ENCODE data around the gene FAM222B.
"Not testable (repeated sequence)": the region's sequence is repeated elsewhere in the genome, so short reads cannot be mapped to it uniquely, and the experiment has no call there.

Gene FAM222B, protein sequence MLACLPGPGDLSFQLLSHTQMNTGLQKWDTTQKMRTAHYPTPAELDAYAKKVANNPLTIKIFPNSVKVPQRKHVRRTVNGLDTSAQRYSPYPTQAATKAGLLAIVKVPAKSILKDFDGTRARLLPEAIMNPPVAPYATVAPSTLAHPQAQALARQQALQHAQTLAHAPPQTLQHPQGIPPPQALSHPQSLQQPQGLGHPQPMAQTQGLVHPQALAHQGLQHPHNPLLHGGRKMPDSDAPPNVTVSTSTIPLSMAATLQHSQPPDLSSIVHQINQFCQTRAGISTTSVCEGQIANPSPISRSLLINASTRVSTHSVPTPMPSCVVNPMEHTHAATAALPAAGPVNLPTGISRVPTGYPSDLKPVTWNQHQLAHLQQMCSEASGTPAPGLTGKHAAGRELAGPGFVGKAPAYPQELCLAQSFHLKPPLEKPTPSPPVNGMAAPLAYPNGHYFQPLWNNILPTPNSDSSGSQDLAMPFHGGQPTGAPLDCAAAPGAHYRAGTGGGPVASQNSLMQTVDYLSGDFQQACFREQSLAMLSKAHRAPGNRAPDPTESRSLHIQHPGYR

DNA sequence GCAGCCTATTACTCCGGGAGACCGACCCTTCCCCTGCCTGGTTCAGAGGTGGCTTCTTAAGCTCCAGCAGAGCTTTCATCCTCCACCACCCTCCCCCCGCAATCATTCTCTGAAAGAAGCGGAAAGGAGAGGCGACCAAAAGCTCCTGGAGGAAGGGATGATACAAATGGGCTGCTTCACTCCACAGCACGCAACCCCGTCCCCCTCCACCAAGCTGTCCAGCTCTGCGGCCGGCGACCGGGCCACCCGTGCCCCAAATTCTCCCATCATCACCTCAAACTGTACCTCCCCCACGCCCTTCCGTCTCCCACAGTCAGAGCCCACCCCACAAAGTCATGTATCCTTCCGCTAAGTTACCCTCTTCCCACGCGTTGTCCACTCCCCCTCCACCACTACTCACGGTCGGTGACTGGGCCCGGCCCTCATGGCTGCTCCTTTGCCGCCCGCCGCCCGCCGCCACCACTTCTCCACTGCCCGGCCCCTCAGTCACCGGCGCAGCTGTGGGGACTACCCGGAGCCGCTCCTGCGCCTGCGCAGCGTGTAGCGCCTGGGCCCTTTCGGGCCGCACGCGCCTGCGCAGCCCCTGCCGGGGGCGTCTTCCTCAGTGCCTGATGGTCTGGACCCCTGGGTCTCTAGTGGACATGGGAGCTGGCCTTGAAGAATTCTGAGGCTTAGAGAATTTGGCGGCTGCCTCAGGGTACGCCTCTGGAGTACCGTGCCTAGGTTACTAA, at the start of gene FAM222B:
TSS of gene FAM222B (minus strand) at position 509 of the 731 bp plus-strand sequence. CDS start 76,123 bp downstream, outside the sequence.
- H3K4me3 ChIP-seq (ENCODE audit: low read depth, low read length), result peak within 1 kb of the TSS; percentile 97

DNA sequence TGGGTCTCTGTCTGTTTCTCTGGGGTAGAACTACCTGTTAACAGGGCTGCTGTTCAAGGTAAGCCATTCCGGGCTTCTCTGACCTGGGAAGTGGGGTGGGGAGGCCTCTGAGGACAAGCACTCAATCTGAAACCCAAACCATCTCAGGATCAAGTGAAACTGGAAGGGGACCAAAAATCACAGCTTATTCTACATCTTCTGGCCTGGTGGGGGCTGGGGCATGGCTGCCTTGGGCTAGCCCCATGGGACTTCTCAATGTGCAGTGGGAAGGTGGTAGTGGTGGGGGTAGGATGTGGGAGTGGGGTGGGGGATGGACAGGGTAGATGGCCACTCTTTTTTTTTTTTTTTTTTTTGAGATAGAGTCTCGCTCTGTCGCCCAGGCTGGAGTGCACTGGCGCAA, 49.4 kb upstream of the FAM222B start:
- H3K4me3 ChIP-seq (ENCODE audit: low read depth, low read length), result no peak overlapping the region

DNA sequence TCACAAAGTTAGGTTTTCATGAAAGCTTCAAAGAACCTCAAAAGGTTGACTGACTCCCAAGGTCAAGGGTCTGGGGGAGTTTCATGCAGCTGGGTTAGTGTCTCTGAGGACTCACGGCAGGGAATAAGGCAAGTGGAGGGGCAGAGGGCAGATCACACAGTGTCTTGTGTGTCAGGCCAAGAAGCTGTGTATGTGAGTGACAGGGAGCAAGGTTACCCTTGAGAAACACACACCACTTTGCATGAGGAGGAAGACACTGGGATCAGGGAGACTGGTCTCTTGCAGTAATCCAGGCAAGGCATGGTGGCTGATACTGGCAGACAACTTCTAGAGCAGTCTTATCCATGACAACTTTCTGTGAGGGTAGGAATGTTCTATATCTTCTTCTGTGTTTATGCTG, 48.6 kb upstream of the FAM222B start:
- no peak overlapping the region for H3K4me3 ChIP-seq (ENCODE audit: low read depth, low read length)

DNA sequence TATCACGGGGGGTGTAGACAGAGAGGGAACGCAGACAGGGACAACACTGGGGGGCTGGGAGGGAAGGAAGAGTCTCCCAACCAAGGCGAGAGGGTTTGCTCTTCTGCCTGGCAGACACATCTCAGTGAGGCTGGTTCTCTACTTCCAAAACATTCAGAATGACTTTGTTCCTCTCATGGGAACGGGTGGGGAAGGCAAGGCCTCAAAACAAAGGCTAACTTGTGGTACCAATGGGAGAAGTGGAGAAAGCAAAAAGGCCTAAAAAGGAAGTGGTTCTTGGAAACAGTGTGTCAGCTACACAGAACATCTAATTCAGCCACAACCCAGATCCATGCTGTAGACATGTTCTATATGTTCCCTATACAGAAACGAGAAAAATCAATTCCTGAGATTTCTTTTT, 47.4 kb upstream of the FAM222B start:
- no peak overlapping the region for H3K4me3 ChIP-seq (ENCODE audit: low read depth, low read length)

DNA sequence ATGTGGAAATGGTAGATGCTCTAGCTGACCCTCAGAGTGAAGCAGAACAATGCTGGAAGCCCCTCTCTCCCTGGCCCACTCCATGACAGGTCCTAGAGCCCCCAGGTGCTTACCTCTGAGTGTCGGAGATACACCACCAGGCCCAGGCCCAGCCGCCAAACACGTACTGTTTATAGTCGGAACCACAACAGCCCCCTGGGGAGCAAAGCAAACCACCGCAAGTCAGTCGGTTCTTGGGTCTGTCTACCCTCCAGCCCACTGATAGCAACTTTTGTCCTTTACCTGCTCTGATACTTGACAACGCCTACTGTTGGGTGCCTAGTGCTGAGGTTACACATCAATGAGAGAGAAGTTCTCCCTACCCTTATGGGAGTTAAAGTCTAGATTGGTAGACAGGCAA, 46.2 kb upstream of the FAM222B start:
- H3K4me3 ChIP-seq (ENCODE audit: low read depth, low read length), result no peak overlapping the region

DNA sequence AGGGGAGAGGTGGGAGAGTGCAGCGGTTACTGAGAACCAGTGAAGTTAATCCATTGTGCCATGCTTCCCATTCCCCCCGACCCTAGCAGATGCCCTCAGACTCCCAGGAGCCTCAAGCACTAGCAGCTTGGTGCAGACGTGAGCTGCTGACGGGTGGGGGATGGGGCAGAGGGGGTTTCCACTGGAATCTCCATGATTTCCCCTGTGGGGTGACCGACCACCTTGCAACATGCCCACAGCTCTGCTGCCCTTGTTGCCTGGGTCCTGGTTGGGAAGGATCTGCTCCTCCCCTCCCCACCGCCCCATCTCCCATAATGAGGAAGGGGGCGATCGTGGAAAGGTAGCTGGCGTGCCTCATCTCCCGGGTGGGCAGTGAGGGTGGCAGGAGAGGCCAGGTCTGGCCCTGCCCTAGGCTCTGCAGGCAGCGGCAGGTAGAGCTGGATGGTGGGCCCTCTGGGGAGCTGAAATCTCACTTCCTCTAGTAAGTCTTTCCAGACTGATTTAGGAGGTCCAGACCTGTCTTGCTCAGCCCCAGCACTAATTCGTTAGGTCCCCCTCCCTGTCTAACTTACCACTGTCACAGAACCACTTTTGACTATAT, 45.4 kb upstream of the FAM222B start:
- H3K4me3 ChIP-seq (ENCODE audit: low read depth, low read length), result no peak overlapping the region

DNA sequence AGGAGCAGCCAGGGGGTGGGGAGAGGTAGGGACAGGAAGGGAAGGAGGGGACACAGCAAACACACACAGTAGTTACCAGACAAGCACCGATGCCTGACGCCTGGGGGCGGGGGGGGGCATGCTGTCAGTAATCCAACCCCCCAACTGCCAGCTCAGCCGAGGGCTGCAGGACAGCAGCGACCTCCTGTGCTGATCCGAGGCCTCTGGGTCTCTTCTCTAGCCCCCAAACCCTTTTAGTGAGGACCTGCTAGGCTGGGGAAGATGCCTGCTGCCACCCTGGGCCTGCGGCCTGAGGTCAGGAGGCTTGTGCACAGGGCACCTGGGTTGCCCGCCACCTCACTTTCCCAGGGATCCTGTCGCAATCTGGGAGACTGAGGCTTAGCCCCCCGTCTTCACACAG, 43.4 kb upstream of the FAM222B start:
- no peak overlapping the region for H3K4me3 ChIP-seq (ENCODE audit: low read depth, low read length)

DNA sequence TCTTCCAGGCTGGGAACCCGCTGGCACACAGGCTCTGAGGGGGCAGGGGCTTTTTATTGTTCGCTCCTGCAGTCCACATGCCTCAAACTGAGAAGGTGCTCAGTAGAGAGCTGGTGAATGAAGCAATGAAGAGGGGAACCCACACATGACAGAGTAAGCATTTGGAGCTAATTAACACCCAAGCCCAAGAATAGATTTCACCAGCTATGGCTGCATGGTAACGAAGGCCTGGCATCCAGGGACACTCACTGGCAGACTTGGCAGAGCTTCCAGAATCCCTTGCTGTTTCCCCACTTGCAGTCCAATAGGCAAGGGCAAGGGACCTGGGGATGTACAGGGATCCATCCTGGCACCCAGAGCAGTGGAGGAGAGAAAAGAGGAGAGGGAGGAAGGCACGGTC, 42.8 kb upstream of the FAM222B start:
- no peak overlapping the region for H3K4me3 ChIP-seq (ENCODE audit: low read depth, low read length)

DNA sequence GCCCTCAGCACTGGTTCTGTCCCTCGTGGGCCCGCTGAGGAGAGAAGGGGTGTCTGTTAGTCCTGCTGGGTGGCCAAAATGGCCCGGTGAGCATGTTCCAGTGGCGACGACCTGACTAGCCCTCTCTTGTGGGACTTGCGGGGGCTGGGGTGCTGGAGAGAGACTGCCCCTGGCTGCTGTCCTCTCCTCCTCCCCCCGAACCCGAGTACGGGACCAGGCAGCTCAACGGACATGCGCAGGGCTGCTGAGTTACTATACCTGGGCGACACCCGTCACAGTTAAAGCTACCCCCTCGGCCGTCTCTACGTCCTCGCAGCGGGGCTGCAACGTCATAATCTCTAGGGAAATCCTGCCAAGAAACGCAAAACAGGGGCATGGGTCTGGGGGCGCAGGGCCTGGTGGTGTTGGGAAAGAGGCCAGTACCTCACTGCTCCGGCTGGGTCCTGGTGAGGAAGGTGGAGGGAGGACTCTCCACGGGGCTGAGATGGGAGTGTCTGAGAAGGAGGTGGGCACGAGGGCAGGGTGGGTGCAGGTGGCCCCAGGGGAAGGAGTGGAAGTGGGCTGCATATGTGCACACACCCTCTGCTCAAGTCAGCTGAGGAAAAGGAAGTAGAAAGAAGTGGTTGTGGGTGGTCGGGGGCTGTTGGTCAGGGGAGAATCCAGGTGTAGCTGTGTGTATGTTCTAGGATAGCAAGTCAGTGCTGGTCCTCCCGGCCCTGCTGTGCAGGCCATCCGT, 41.5 kb upstream of the FAM222B start:
- H3K4me3 ChIP-seq (ENCODE audit: low read depth, low read length), result no peak overlapping the region

DNA sequence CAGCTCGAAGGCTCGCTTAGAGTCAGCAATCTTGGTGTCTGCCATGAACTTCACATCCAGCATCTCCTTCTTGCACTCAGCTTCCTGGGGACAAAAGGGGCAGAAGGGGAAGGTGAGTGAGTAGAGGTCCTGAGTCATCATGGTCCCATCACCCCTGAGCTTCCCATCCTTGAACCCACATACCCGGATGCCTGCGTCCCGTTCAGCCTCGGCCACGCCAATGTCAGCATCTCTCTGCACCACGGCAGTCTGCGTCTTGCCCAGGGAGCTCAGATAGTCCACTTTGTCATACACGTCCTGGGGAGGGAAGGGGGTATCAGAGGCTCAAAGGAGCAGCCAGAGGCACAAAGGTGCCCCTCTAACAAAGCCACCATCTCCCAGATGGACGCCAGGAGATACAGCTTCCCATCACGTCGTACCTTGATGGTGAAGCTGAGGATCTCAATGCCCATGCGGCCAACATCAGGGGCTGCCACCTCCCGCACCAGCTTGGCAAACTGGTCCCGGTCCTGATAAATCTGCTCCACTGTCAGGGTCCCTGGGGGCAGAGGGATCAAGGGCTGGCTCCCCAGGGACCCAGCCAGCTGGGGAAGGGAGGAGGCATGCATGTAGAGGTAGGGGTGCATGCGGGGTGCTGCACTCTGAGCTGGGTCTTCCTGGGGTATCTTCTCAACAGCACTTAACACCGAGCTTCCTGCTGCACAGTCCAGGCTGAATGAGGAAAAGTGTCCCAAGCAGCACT, 39.7 kb upstream of the FAM222B start:
- H3K4me3 ChIP-seq (ENCODE audit: low read depth, low read length), result no peak overlapping the region

DNA sequence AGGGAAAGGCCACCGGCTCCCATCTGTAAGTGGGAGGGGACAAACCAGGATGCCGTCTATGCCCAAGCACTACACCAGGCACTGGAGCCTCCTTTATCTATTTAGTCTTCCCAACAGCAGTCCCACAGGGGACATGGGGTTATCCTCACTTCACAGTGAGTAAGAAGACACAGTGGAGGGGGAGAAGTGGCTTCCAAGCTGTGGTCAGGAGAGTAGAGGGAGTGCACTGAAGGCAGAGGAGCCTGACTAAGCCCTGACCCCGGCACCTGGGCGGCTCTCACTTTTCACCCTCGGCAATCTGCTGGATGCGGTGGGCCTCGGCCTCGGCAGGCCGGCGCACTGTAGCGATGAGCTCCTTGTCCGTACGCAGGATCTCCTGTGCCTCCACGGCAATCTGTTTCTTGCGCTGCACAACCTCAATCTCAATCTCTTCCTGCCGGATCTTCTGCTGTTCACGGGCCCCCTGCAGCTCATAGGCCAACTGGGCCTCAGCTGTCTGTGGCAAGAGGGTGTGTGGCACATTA, 39.0 kb upstream of the FAM222B start:
- H3K4me3 ChIP-seq (ENCODE audit: low read depth, low read length), result no peak overlapping the region

DNA sequence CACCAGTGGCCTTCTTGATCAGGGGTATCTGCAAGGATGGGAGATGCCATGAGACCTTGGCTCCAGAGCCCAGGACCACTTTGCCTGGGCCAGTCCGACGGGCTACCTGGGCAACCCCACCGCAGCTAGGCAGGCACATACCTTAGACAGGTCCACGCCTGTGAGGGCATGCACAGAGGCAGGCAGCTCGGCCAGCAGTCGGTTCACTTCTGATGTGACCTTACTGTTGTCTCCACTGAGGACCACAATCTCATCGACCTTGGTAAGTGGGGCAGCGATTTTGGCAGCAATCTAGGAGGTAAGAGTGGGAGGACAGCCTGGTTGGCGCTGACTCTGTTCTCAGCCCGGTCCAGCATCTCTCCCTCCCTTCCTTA, 38.0 kb upstream of the FAM222B start:
- no peak overlapping the region for H3K4me3 ChIP-seq (ENCODE audit: low read depth, low read length)

DNA sequence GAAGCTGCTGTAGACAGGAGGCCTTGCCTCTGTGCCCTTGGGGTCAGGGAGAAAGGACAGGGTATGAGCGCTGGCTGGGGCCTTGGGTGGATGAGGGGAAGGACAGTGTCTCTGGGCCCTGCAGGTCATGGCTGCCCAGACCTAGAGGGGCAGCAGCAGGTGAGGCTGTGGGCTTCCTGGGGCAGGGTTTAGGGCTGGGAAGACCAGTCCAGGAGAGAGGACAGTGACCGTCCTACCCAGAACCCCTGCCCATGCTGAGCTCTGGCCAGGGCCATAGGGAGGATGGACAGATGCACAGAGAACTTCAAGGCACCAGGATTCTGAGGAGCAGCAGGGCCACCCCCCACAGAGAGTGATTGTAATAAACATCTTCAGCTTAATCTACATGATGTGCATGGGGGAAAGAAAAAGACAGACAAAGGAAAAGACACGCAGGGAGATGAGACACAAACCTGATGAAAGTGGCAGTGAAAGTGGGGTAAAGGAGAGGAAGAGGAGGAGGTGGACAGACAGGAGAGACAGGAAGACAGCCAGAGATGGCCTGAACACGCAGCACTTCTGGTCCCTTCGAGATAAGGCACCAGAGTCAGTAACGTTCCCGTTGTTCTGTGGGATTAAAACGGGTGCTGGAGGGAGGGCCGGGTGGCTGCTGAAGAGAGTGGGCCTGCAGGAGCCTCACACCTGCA, 37.4 kb upstream of the FAM222B start:
- no peak overlapping the region for H3K4me3 ChIP-seq (ENCODE audit: low read depth, low read length)

DNA sequence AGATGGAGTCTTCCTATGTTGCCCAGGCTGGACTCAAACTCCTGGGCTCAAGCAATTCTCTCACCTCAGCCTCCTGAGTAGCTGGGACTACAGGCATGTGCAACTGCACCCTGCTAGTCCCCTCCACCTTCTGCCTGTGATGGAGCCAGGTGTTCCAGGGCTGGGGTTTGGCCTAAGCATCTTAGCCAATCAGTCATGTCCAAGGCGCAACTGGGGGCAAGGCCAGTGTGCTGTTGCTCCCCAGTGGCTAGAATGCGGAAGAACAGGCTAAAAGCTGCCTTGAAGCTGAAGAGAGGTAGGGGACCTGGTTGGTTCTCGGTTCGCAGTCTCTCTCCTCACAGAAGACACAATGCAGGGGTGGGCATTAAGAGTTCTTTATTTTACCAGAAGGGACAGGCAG, 36.4 kb upstream of the FAM222B start:
- H3K4me3 ChIP-seq (ENCODE audit: low read depth, low read length), result no peak overlapping the region

DNA sequence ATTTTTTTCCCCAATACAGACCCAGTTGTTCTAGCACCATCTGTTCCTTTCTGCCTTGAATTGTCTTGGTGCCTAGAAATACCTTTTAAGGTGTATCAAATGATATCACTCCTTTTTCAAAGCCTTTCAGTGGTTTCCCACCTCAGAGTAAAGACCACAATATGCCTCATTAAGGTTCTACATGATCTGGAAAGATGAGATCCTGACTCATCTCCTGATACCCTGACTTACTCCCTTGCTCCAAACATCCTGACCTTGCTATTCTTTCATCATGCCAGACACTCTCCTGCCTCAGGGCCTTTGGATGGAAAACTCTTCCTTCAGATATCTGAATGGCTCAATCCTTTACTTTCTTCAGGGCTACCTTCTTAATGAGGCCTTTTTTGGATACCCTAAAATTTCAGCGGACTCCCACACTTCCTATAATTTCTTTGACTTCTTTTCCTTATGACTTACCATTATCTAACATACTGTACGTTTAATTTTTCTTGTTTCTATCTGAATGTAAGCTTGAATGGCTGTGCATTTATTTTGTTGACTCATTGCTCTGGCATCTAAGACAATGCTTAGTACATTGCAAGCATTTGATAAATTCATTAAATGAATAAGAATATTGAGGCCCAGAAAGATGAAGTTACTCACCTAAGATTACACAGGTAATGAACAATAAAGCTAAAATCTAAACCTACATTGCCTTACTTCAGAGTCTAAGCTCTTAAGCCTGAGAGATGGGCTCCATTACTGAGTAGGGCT, 35.7 kb upstream of the FAM222B start:
- H3K4me3 ChIP-seq (ENCODE audit: low read depth, low read length), result no peak overlapping the region

DNA sequence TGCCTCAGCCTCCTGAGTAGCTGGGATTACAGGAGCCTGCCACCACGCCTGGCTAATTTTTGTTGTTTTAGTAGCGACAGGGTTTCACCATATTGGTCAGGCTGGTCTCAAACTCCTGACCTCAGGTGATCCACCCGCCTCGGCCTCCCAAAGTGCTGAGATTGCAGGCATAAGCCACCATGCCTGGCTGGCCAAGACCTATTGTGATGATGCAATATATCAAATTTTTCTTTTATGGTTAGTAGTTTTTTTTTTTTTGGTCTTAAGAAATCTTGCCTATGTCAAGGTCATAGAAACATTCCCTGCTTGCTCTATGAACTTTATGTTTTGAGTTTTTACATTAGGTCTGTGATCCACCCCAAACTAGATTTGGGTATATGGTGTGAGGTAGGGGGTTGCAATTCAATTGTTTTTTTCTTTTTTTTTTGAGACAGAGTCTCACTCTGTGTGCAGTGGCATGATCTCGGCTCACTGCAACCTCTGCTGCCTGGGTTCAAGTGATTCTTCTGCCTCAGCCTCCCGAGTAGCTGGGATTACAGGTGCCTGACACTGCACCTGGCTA, 34.6 kb upstream of the FAM222B start:
- H3K4me3 ChIP-seq (ENCODE audit: low read depth, low read length), result not testable (repeated sequence)

DNA sequence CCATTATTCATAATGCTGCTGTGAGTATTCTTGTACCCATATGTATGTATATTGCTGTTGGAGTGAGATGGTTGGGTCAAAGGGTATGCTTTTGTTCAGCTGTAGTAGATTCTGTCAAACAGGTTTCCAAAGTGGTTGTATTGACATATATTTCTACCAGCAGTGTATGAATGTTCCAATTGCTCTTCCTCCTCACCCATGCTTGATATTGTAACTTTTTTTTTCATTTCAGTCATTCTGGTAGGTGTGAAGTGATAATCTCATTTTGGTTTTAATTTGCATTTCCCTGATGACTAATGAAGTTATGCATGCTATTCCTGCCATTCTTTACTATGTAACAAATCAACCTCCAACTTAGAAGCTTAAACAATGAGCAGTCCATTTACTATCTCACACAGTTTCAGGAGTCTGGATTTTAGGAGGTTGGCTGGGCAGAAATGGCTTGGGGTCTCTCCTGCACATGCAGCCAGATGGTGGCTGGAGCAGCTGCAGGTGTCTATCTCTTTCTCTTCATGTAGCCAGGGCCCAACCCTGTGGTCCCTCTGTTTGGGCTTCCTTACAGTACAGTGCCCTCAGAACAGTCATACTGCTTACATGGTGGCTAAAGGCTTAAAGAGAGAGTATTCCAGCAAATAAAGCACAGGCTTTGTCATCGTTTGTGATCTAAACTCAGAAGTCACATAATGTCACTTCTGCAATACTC, 33.4 kb upstream of the FAM222B start:
- no peak overlapping the region for H3K4me3 ChIP-seq (ENCODE audit: low read depth, low read length)

DNA sequence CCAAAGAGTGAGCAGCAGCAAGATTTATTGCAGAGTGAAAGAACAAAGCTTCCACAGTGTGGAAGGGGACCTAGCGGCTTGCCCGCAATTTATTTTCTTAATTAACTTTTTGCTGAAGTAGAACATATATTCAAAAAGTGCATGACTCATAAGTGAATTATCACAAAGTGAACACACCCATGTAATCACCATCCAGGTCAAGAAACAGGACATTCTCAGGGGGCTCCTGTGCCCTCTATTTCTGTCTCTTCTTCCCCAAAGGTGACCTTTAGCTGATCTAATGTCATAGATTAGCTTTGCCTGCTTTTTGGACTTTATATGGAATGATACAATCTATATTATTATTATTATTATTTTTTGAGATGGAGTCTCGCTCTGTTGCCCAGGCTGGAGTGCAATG, 32.2 kb upstream of the FAM222B start:
- no peak overlapping the region for H3K4me3 ChIP-seq (ENCODE audit: low read depth, low read length)
